GM19397 (cell line): ENCODE measurements around the gene LRRFIP1.
A peak's percentile ranks its signal among the peaks of the same experiment; 100 is the strongest.

Source experiments
- ATAC-seq: cut with Tn5 transposase; IDR thresholded peaks from one replicate; pipeline ENCODE4 v1.9.1; 2021; ENCODE audit warnings: mild to moderate bottlenecking, moderate library complexity; ENCODE audit not compliant: unreplicated experiment

Gene LRRFIP1

DNA sequence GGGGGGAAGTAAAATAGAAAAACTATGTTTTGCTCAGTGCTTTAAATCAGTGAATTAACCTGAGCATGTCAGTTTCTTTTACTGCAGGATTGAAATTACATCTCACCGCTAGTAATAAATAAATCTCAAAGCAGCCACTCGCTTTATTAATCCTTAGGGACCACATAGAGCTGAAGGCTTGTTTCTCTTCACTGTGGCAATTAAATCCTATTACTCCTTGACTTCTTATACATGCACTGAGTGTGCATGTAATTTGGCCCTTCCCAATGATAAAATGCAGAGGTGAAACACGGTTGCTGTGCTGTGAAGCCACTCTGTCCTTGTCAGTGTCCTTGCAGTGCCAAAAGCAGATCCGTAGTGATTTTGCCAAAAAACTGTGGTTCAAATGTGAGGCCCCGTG lies 94.1 kb downstream of the LRRFIP1 start:
- ATAC-seq: no peak

DNA sequence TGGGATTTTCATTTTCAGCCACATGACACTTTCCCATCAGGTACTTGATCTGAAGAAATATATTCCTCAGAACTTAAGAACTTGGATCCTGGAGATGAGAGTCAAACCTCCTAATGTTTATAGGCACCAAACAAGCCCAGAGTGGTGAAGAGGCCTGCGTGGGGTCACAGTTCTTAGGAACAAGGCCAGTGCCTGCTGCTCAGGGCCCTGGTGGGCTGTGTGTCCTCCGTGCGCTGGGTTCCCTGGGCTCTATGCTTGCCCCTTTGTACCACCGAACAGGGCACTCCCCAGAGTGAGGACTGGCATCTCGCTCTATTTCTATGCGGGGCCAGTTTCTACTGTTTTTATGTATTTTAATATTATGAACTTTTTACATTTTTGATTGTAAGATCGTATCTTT lies 95.2 kb downstream of the LRRFIP1 start:
- no peak for ATAC-seq

DNA sequence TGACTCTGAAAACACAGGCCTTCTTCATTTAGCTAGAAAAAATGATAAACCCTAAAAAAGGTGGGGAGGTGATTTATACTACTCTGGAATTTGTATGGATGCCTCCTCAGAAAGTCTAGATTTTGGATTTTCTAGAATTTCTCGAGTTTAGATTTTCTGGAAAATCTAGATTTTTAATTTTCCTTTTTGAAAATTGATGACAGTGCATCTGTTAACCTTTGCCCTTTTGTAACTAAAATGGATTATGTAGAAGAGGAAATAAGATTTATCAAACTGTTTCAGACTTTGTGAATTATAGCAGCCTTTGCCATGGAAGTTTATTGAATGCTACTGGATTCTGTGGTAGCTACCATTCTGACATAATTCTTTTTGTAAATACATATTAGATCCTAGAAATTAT lies 95.6 kb downstream of the LRRFIP1 start:
- ATAC-seq: no peak

DNA sequence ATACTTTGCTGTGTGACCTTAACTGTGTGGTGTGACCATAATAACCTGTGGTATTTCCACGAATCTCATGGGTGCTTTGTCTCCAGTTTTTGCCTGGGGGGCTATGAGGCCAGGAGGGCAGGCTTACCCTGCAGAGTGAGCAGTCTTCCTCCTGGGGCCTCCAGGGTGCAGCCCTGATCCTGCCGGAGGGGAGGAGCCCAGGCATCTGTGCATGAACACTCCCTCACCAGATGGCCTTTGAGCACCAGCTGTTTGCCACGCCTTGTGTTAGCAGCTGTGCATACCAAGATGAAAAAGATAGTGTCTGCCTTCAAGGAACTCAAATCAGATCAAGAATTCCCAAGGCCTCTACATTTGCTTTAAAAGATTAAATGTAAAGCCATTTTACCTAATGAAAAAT lies 96.2 kb downstream of the LRRFIP1 start:
- ATAC-seq: peak; percentile 76

DNA sequence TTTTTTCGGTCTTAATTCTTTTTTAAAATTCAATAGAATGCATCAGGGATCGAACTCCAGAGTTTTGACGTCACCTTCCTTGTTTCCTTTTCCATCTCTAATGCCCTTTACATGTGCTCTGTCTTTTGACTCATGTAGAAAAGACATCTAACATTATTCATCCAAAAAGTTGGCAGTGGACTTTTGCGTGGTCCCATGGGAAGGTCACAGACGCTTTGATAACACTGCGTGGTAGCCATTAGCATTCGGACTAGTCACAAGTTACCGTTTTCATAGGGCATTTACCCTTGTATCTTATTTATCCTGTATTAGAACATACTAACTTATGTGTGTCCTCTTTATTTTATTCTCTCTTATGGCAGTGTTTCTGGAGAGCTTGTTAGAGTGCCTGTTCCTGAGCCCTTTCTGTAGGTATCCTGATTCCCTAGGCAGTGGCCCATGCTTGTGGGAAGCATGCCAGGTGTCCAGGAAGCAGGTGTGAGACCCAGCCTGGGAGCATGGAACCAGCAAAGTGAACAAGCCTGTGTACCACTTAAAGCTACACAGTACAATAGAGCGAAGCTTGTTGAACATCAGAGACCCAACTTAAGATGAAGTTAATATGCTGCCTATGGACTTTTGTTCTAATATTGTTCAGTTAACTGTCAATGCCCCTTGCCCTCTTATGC lies 97.6 kb downstream of the LRRFIP1 start:
- no peak for ATAC-seq

DNA sequence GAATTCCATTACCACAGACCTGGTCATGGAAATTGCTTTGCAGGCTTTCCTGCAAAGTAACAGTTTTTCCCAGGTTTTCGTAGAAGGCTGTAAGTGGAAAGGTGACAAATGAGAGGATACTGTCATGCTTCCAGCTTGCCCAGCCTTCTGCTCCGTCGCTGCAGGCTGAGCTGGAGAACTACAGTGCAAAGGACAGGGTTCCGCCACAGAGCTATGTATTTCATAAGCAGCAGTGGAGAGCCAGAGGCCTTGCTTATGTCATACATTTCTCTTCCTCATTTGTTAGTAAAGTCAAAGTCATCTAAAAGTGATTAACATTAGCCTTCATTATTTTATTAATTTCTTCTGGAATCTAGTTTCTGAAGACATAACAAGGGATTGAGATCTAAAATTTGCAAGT lies 98.3 kb downstream of the LRRFIP1 start:
- no peak for ATAC-seq

DNA sequence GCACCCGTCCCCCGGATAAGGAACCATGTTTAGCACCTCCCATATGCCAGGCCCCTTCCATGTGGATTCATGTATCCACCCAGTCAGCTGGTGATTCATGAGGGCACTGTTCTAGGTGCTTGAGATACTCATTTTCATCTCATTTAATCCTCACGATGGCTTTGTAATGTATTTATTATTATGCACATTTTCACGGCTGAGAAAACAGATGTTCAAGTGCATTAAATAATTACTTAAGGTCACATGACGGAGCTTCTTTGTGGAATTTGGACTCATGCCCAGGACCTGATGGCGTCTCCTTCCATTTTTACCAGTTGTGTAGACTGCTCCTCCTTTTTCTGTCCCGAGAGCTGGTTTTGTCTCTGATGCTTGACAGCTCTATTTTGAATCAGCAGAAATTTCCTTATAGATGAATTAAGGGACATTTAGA lies 99.0 kb downstream of the LRRFIP1 start:
- ATAC-seq: no peak

DNA sequence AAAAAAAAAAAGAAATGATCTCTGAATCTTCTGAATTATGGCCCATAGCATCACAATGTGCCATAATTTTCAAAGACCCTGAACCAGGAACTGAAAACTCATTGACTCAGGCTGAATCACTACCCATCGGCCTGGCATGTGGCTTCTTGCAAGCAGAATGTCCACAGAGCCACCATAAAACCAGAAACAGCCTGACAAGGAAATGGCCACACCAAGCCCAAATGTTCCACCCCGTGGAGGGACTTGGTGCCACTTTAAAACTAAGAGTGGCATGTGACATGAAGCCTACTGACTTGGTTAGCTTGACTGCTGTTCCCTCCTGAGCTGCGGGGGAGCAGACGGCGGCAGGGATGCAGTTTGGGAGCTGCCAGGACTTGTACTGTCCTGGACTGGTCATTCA lies 100.0 kb downstream of the LRRFIP1 start:
- no peak for ATAC-seq

DNA sequence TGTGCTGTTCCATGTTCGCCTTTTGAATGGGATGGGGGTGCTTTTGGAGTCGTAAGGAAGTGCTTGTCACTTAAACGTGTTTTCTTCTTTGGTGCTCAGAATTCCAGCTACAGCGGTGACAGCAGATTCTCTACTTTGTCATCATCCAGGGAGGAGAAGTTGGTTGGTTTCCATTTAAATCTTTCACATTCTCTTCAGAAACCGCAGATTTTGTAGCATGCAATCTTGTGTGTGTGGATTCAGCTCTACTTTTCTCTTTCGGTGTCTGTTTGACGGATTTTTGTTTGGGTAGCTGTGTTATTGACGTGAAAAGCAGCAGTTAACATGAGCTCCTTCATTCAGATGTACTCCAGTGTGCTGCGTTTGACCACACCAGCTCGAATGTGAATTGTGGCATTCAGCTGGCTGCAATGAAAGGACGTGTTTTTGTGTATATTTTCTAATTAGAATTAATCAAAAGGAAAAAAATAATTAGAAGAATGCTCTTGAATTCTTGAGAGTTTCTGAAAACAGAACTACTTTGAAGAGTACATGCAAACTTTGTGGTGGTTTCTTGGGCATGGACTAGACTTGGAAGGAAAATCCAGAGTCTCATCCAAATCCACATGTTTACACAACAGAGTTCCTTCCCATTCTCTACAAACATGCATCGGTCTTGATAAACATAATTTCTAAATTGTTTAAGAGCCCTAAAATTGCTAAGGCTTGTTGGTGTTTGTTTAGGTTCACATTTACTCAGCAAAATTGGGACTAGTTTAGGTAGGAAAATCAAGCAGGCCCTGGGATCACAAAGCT lies 102.5 kb downstream of the LRRFIP1 start:
- ATAC-seq: no peak

DNA sequence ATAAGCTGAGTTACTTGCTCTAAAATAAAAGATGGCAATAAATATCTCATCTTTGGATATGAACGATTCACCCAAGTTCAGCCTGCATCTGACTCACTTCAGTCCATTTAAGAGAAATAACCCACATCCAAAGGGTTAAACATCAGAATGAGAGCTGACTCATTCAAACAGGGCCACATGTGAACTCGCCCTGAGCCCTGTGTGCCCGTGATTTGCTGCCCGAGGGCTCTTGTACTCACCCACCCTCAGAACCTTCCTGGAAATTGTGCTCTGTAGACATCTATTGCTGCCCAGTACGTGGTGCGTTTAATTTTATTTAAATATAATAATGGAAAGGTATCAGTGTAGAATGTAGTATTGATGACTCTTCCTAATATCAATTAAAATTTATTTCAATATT lies 104.3 kb downstream of the LRRFIP1 start:
- ATAC-seq: no peak

DNA sequence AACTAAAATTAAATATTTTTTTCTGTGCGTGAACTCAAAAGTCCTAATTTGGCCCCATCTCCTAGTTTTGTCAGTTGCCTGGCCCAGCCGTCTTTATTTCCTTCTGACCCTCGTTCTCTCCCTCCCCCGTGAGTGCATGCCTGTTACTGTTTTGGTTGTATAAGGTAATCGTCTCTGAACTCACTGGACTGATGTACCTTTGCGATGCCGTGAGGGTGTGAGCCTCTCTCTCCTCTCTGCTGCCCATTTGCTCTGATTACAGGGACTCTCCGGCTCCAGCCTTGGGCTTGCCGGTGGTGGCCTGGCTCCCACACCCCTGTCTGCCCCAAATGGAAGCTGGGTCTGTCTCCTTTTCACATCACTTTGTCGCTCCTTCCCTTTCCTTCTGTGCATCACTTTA lies 104.7 kb downstream of the LRRFIP1 start:
- no peak for ATAC-seq

DNA sequence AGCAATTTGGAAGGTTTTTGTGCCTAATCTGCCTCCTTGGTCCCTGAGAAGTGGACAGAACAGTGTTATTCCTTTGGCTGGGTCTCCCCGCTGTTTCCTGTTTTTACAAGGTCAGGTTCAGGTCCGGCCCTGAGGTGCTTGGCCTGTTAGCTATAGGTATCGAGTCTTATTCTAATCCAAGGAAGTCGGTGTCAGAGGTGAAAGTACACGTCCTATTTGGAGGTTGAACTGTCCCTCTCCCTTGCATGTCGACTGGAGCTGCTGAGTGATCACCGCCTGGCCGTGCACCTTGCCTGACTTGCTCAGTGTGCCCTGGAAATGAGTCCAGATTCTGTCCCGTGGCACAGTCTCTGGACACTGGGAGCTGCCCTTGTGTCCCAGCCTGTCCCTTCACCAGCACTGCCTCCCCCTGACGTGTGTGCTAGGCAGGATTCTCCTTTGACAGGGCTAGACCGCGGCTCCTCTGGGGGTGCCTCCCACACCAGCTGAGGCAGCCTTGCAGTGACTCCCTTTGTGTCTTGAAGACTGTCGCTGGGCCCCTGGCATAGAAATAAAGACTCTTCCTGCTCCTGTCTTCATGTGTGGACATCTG lies 105.5 kb downstream of the LRRFIP1 start:
- no peak for ATAC-seq

DNA sequence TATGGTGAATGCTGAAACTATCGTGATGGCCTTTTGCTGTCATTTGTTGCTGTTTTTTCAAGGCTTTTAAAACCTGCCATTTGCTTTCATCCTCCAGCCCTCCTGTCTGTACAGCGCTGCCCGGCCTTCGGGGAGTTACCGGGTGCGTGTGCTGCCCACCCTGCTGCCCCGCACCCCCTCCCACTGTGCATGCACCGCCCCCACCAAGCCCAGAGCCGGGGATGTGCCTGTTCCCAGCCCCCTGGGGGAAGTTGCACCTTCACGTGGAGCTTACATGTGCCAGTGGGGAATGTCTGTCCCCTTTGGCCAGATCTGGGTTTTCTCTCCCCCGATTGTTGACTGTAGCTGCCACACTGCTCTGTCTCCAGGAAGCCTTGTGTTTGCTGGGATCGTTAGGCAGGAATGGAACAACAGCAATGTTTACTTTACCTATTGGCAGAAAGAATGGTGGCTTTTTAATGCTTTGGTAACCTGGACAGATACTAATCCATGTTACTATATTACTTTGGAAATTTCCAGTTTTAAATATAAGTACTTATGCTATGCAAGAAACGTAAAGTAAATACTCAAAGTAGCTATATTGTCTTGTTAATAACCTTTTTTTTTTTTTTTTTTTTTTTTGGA lies 106.4 kb downstream of the LRRFIP1 start:
- no peak for ATAC-seq

DNA sequence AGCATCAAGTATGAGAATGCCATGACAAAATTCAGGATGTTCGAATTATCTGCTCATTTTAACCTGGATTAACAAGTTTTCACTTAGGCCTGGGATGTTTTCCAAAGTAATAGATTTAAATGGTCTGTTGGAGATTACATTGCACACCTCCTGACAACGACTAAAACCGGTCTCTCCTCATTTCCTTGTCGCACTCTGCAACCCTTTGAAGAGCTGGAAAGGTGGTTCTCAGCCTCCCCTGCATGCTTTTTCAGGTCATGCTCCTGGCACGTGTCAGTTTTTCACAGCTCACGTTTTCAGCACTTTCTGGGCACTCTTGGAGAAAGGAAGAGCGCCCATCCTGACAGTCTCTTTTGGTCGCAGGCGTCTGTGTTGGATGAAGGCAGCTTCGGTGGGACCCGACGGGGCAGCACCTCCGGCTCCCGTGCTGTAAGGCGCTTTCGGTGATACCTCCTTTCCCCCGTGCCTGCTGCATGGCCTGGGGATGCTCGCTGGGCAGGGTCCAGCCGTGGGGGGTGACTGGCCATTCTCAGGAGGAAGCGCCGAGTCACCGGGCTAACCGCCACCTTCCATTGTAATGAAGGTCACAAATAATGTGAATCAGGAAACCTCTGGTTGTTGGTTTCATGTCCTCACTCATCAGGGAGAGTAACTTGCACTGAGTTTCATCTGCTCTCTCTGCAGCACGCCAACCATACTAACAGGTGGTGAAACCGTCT lies 107.7 kb downstream of the LRRFIP1 start:
- ATAC-seq: no peak

DNA sequence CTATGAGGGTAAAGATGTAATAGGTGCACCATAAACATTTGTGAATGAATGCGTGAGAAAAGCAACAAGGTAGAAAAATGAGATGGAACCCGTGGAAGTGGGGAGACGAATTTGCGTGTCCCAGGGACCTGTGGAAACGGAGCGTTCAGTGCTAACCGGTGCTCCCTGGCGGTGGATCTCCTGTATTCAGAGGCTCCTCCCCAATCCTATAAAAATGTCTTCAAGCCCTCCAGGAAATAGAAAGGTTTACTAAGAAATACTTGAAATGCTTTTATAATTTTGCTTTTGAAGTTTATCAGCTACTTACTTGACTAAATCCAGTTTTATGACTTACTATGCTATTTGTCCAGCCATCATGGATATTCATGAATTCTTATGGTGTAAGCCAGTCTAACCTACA lies 108.4 kb downstream of the LRRFIP1 start:
- no peak for ATAC-seq

DNA sequence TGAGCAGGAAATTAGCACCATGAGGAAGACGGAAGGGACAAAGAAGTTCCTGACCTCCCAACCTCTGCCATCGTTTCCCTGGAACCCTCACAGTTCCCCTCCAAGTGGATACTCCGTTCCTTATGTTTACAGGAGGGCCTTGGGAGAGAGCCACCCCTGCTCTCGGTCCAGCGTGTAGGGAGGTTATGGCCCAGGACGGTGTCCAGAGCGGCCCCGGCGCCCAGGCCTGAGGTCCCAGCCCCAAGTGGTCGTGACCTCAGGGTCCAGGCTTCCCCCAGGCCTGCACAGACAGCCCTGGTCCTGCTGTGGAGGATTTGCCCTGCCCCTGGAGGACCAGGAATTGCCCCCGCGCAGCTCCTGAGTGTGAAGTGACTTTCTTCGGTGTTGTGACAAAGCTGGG lies 109.4 kb downstream of the LRRFIP1 start:
- no peak for ATAC-seq

DNA sequence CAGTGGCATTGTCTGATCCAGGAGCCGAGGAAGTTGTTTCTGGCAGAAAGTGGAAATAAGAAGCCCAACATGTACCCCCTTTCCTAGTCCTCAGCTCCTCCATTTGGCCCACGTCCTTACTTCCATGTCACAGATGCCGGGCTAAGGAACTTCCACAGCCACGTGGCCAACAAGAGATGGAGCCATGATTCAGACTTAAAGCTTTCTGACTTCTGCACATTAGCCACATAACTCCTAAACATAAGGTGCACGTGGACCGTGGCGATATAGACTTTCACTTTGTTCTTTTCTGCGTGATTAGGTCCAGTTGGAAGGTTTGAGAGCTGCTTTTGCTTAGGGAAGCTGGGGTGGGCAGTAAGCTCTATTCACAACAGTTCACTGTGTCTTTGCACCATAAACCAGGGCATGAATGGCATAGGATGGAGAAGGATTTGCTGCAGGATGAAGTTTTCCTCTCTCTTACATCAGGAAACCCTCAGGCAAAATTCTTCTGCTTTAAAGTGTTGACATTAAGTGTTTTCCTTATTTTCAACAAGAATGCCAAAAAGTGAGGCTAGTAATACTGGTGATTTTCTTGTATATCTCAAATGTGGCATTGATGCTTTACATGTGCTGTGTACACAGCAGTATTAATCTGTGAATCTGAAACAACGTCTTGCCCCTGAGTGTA lies 109.9 kb downstream of the LRRFIP1 start:
- no peak for ATAC-seq

DNA sequence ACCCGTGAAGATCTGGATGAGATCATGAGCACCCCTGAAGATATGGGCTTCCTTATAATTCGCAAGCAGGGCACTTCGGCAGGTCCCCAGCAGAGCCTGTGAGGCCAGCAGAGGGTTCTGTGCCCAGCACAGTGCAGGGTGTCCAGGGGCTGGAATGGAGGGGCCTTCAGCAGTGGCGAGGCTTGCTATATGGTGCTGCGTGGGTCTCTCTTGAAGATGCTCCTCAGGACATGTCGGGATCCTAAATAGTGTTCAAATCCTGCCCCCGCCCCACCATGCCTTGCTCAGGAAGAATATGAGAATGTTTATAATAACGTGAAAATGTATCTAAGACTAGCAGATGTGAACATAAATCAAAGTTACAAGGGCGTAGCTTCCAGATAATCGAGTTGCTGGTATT lies 110.9 kb downstream of the LRRFIP1 start:
- ATAC-seq: no peak

DNA sequence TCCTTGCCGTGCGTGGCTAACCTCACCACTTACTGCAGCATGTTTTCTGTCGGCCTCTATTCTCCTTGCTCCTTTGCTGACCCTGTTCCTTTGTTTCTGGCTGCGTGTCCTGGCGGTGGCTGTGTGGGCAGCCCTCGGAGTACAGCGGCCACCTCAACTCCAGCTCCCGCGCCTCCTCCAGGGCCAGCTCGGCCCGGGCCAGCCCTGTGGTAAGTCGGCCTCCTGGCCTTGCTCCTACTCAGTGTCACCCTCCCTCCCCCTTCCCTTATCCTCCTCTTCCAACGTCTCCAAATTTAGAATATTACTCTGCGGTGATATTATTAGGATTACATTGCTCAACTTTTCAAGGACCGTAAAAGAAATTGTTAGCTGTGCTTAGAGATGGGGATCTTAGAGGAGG lies 111.7 kb downstream of the LRRFIP1 start:
- ATAC-seq: no peak

DNA sequence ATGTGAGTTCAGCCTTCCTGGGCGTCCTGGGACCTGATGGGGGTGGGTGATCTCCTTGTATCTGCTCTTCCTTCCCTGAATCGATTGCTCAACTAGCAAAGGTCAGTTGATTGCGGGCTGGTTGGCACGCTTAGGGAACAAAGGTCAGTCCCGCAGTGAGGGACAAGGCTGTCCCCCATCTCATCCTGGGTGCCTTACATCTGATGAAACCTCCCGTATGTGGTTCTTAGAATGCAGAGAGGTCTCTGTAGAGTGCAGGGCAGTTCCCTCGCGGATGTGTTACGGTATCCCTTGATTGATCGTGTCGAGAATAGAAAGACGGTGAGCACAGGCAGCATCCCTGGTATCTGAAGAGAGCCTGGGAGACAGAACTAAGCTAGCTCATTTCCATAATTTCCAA lies 114.8 kb downstream of the LRRFIP1 start:
- ATAC-seq: no peak

DNA sequence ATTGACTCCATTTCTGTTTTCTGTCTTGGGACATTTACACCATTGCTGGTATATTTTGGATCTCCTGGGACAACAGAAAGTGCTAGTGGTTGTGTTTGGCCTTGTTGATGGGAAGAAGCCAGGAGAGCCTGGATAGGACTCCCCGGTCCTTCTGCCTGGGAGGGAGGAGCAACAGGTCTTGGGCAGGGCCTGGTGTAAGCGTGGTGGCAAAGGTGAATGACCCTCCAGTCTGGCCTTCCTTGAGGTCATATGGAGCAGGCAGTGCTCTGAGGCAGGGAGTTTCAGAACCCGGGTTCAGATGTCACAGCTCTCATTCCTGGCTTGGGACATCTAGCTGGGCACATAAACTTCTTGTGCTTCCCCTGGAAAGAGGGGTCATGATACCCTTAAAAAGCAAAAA lies 115.2 kb downstream of the LRRFIP1 start:
- no peak for ATAC-seq
